GM10266 (cell line): ENCODE data around the gene USO1.
A peak's percentile ranks its signal among the peaks of the same experiment; 100 is the strongest.

Experiments used
- DNase-seq: peaks from one replicate; pipeline ENCODE4 v3.0.0; 2012; ENCODE audit errors: extremely low spot score
- TF ChIP-seq, protein P1 (sequence below): IDR thresholded peaks from 2 replicates; pipeline ENCODE4 v1.5.1; 2012; ENCODE audit warnings: mild to moderate bottlenecking, low read depth; ENCODE audit not compliant: control insufficient read depth, insufficient read depth; ENCODE audit errors: missing control alignments

The USO1 gene

DNA sequence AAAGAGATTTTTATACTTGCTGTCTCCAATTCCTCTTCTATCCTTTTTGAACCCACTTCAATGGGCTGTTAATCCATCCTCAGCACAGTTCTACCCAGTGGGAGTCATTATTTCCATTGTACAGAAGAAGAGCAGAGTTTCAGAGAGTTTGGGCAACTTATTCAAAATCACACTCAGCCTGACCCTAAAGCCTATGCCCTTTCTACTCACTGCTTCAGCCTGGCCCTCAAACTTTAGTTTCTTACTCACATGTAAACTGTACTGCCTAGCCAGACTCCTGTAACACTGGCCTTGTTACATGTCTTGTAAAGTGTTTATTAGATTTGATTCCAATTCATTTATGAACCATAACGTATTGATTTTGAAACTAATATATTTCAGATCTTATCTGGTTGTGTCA lies 25.1 kb upstream of the USO1 start:
- TF ChIP-seq, protein P1, sequence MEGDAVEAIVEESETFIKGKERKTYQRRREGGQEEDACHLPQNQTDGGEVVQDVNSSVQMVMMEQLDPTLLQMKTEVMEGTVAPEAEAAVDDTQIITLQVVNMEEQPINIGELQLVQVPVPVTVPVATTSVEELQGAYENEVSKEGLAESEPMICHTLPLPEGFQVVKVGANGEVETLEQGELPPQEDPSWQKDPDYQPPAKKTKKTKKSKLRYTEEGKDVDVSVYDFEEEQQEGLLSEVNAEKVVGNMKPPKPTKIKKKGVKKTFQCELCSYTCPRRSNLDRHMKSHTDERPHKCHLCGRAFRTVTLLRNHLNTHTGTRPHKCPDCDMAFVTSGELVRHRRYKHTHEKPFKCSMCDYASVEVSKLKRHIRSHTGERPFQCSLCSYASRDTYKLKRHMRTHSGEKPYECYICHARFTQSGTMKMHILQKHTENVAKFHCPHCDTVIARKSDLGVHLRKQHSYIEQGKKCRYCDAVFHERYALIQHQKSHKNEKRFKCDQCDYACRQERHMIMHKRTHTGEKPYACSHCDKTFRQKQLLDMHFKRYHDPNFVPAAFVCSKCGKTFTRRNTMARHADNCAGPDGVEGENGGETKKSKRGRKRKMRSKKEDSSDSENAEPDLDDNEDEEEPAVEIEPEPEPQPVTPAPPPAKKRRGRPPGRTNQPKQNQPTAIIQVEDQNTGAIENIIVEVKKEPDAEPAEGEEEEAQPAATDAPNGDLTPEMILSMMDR = no peak
- no peak for DNase-seq

DNA sequence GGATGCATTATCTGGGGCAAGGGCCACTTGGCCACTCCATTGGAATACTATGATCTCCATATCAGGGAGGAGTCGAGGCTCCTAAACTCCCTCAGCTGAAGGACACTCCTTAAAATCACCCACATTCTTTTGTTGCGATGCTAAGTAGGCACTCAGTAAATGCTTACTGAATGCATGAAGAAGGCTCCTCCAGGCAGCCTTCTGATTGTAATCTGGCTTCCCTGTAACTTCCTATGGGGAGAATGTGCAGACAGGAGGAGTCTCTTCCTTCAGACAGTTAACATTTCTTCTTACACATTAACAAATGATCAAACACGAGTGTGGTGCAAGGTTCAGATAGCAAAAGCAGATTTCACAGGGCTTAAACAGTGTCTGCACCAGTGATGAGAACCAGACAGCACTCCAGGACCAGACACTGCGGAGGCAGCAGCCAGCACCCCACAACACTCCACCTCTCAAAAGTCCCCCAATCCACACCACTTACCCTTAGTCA lies 21.4 kb upstream of the USO1 start:
- no peak for DNase-seq
- TF ChIP-seq, protein P1 = no peak

- TF ChIP-seq, protein P1 = no peak
These were observed 19.0 kb upstream of the USO1 start for GRCh38 chr4:75705198-75705977.

DNA sequence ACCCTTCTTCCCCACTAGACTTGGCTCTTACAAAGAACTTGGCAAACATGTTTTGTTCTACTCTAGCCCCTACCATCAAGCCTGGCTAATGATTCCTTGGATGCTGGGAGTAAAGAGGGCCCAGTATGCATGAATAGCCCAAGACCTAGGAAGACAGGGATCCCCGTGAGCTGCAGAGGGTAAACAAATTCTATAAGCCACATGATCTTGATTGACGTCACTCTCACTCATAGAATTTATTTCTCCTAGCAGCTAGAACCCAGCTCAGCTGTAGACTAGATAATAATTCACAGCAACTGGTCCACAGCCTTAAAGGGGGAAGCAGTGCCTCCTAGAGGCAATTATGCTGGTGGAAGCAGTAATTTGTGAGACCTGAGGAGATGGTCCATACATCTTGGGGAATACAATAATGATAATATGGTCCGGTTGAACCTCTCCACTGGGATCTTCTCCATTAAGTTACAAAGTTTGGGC lies 16.1 kb upstream of the USO1 start:
- DNase-seq = no peak
- TF ChIP-seq, protein P1 = peak; percentile 63

More at GRCh38 chr4:75705198-75705977, 19.0 kb upstream of the USO1 start:
- DNase-seq = no peak

GRCh38 chr4:75710246-75710645 lies 14.1 kb upstream of the USO1 start:
- TF ChIP-seq, protein P1 = no peak
- no peak for DNase-seq

DNA sequence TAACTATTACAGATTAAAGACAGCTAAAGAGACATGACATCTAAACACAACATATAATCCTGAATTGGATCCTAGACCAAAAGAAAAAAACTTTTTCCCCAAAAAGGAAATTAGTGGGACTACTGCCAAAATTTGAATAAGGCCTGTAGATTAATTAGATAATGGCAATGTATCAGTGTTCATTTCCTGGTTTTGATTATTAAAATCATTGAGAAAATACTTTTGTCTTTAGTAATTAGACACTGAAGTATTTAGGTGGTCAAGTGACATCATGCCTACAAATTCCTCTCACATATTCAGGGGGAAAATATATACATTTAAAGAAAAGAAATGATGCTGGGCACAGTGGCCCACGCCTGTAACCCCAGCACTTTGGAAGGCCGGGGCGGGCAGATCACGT lies 10.4 kb upstream of the USO1 start:
- TF ChIP-seq, protein P1 = no peak

DNA sequence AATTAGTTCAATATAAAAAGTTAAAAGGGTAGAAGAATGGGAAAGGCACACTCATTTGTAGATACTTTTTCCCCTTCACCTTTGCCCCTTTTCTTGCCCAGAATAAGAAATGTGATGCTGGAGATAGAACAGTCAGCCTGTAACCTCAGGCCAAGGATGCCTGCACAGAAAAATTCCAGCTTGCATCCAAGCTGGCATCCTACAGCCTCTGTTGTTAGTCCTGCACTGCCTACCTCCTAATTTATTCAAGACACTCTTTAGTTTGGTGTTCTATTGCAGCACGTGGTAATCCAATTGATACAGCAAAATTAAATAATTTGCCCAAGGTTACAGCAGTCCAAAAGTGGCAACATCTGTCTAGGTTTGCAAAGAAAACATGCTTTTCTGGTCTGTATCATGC lies 9.7 kb upstream of the USO1 start:
- DNase-seq = no peak
- TF ChIP-seq, protein P1 = no peak

More for the DNA sequence above, 10.4 kb upstream of the USO1 start:
- no peak for DNase-seq
